DND-41 (cell line): ENCODE results near the gene FOXA1.

Source experiments
- EZH2 ChIP-seq: IDR thresholded peaks from 3 replicates; pipeline ENCODE4 v1.6.1; 2012; ENCODE audit warnings: borderline replicate concordance, low read depth, mild to moderate bottlenecking, moderate library complexity, low read length, inconsistent platforms; ENCODE audit not compliant: severe bottlenecking
- TF ChIP-seq, protein P1 (sequence below): IDR thresholded peaks from 2 replicates; pipeline ENCODE4 v1.5.1; 2012; ENCODE audit warnings: borderline replicate concordance, low read length, moderate library complexity, mild to moderate bottlenecking; ENCODE audit not compliant: poor library complexity, severe bottlenecking; ENCODE audit errors: extremely low read depth

GRCh38 chr14:37553935-37554550 is 41.0 kb downstream of the FOXA1 start:
- TF ChIP-seq, protein P1, sequence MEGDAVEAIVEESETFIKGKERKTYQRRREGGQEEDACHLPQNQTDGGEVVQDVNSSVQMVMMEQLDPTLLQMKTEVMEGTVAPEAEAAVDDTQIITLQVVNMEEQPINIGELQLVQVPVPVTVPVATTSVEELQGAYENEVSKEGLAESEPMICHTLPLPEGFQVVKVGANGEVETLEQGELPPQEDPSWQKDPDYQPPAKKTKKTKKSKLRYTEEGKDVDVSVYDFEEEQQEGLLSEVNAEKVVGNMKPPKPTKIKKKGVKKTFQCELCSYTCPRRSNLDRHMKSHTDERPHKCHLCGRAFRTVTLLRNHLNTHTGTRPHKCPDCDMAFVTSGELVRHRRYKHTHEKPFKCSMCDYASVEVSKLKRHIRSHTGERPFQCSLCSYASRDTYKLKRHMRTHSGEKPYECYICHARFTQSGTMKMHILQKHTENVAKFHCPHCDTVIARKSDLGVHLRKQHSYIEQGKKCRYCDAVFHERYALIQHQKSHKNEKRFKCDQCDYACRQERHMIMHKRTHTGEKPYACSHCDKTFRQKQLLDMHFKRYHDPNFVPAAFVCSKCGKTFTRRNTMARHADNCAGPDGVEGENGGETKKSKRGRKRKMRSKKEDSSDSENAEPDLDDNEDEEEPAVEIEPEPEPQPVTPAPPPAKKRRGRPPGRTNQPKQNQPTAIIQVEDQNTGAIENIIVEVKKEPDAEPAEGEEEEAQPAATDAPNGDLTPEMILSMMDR = no peak
- TF ChIP-seq EZH2 = no peak
